Activated CD8-positive, alpha-beta memory T cell treated with anti-CD3 and anti-CD28 coated beads, Interleukin-2, amount 50 U/mL, for 1 hour (primary cell): ENCODE results near the gene TMTC1.
"Not testable (repeated sequence)": the region's sequence is repeated elsewhere in the genome, so short reads cannot be mapped to it uniquely, and the experiment has no call there.

ENCODE experiments used
- DNase-seq: peaks from one replicate; pipeline ENCODE4 v3.0.0-alpha.2; 2020; ENCODE audit errors: extremely low read depth

Gene TMTC1

DNA sequence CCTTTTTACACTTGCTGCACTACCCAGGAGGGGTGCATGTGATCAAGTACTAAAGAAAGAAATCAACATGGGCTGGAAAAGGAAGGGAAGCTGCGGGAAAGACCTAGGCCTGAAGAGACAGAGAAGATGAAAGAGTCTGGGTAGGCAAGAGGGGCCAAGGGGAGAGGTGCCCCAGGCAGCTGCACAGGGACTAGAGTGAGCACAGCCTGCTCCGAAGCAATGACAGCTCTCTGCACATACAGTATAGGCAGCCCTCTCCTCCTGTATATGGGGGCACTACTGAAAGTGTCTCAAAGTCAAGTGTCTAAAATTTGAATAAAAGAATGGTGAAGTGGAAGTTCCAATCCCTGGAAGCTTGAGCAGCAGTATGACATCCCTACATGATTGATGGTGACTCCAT, 112.0 kb downstream of the TMTC1 start:
- DNase-seq = no peak

DNA sequence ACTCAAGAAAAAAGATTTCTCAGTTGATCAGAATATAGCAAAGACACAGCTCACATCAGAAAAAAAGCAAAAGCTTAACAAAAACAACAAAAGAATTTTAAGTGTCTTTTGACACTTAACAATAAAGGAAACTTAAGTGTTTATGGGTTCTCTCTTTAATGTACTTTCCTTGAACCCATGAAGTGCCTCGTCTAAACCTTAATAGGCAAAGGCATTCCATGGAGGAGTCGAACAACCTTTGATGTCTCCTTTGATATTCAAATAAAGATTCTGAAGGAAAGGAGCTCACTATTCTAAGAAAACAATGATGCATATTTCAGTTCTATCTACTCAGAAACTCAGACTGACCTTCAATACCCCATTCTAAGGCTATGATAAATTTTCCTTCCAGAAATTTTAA, 116.7 kb downstream of the TMTC1 start:
- DNase-seq = no peak

DNA sequence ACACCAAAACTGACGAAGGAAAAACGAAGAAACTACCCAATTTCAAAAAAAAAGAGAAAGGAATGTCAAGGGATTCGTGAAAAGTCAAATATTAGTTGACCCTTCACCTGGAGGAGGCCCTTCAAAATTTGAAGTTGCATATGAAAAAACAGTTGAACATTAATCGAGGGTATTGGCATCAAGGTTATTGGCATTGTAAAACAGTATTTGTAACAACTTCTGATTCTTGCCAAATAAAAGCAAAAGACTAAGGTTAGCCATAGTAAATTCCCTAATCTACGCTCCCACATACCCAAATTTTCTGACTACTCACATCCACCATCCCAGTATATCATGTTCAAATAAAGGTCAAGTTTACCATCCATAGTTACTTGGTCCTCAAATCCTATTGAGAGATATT, 118.6 kb downstream of the TMTC1 start:
- DNase-seq = no peak

DNA sequence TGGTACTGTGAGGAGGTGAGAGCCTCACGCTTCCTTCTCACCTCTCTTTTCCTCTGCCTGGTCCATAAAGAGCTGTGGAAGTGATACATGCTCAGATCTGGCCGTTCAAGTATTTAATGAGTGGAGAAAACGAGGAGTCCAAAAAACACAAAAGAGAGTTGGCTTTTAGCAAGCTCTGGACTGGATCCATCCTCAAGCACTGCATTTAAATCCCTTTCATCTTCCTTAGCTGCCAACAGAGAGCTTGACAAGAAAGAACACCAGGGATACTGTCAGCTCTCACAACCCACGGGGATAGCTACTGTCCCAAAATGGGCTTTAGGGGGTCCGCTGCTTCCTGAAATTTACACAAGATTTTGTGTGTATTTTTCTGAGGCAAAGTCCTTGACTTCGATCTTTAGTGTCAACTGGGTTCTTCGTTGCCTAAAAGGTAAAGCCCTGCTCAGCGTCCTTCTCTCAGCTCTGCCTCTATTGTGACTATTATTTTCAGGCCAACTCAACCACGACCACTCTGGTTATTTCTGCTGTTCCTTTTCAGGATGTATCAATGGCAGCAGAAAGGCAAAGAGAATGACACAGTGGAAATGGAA, 120.9 kb downstream of the TMTC1 start:
- DNase-seq = no peak

DNA sequence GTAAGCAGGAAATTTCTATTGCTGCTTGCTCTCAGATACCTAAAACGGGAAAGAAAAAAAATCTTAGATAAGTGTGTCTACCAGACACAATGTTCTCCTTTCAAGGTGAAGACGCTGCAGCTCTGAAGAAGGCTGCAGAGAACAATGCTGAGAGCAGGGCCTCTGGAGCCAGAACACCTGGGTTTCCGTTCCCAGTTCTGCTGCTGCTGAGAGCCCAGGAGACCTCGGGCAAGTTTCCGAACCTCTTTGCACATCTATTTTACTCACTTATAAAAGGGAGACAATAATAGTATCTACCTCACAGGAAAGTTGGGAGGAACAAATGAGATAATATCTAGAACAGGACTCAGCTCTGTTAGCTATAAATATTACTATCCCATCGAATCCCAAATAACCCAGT, 122.9 kb downstream of the TMTC1 start:
- DNase-seq = no peak

DNA sequence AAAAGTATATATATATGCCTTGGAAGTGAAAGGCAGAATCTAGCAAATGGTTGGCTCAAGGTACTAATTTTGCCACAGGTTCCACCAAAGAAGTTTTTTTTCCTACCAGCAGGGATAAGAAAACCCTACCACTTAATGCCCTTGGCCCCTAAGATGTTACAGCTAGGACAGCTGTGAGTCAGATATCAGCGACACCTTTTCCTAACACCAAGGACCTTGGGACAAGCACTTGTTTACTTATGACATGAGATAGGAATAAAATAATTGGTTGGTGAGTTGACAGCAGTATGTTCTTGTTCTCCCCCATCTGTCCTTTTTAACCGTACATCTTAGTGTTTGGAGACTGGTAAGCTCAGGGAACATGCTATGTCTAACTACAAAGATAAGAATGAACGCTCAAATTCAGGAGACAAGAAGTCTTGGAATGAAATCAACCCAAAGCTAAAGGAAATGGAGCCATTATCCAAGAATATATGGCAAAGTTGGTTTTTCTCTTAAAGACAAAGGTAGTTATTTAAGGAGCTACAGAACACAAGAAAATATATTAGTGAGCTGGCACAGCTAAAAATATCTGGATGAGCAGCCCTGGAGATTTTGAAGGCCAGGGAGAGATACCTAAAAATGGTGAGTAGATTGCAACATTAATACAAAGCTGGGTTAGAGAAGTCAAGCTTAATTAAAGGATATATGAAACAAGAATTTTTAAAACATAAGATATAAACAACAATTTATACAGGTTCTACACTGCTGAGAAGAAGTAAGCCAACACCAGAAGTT, 126.8 kb downstream of the TMTC1 start:
- no peak for DNase-seq

DNA sequence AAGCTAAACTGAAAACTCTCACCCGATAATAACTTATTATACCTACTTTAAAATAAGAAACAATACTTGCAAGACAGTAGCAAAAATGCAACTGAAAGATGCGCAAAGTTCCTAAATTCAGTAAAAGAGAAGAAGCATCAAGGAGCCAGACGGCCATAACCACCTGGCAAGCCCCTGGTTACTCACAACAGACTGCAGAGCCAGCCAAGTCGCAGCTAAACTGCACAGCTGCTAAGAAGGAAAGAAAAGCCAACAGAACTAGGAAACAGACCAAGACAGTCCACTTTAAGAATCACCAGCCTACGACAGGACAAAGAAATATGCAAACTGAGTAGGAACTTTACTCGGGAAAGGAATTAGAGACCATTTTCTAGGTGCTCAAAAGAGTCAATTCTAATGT, 127.9 kb downstream of the TMTC1 start:
- no peak for DNase-seq

DNA sequence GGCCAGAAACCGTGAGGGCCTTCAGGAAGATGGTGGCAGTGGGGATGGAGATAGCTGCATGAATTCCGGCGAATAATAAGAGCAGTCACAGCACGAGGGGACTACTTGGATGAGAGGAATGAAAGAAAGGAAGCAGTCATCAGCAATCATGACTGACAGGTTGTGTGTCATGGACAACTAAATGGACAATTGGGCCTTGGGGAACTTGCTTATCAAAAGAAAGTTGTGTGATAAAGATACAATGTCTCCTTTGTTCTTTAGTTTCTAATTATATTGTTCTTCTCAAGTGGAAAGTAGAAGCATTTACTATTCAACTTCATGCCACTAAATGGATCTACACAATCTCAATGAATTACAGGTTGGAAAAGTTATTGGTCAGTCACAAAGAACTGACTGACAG, 130.5 kb downstream of the TMTC1 start:
- DNase-seq = no peak

DNA sequence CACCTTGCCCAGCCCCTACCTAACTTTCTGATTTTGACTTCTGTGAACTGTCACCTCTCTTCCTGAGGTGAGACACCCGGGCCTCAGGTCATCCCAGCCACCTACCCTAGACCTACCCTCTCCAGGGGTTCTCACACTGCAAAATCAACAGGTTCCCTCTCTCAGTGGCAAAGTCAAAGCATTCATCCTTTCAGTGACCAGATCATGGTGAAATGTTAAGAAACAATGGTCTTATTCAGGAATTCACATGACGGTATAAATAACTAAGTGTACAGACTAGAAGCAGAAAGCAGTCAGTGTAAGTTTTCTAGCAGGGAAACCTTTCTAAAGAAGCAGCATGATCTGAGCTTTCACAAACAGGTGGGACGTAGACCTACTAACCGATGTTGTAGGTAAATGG, 133.4 kb downstream of the TMTC1 start:
- DNase-seq = no peak

DNA sequence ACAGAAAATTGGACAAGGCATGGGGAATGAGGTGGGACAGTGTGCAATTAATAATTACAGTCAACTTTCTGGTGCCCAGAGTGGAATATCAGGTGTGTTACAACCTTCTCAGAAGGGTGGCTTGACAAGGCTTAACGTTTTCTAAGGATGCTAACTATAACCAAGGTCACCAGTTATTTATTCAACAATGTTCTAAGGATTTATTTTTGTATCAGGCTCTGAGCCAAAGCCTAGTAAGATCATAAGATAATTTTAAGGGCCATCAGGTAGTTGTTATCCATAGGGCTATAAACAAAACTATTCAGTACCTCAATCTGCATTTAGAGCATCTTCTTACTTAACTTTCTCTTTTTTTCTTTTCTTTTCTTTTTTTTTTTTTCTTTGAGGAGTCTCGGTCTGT, 134.0 kb downstream of the TMTC1 start:
- no peak for DNase-seq

DNA sequence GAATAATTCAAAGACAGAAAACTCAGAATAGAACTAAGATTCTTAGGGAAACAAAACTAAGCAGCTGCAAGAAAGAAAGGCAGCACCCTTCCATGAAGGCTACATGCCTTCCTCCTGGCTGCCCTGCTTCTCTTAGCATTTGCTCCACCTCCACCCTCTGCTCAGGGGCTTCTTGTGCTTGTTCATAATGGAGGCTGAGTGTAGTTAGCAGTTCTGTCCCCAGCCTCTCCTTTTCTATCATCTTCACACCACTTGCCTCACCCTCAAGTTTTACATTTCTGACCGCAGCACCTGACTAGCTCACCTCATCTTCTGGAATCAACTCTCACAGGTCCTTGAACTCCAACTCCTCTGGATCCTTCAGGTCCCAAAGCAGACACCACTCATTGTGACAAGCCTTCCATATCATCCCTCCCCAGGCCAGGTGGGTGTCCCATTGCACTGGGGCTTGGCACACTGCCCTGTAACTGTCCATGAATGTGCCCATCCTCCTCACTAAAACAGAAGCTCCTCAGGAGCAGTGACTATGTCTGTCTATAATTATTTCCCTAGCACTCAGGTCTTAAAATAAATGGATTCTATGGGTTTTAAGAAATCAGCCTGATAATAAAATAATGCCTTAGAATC, 139.1 kb downstream of the TMTC1 start:
- DNase-seq = no peak

DNA sequence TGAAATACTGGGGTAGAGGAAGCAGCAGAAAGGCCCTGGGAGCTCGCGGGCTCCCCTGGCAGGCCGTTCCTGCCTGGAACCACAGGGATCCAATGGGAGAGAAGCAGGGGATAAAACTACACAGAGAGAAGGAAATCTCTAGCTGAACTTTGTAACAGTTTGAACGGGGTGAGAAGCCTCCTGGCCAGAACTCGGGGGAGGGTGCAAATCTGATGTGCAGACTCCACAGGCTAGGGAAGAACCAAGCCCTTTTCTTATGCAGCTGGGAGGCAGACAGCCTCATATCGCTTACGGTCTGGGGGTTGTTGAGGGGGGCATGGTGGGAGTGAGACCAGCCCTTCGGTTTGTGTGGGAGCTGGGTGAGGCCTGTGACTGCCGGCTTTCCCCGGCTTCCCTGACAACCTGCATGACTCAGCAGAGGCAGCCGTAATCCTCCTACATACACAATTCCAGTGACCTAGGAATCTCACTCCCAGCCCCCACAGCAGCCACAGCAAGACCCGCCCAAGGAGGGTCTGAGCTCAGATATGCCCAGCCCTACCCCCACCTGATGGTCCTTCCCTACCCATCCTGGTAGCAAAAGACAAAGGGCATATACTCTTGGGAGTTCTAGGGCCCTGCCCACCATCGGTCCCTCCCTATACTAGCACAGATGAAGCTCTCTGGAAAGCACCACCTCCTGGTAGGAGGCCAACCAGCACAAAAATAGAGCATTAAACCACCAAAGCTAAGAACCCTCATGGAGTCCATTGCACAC, 143.0 kb downstream of the TMTC1 start:
- DNase-seq = no peak

DNA sequence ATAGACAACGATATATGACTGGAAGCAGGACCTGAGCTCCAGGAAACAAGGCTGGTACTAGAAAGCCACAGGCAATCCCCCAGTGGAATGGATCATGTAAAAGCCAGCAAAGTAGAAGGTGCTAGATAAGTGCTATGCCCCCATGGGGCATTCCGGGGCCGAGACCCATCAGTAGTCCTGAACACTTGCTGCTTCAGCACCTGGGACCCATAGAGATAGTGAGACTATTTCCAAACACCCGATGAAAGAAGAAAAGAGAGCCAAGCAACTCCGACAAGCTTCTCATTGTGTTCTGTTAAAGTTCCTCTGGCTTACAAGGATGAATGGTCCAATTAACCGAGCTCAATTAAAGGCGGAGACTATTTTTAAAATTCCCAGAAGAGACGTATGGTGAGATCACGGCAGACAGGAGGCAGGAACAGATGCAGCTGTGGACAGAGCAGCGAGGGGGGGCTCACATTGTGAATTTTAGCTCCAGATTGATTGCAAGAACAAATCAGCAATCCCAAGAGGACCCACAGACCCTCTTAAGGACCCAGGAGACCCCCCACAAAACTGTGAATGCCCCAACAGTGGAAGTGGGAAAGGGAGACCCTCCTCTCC, 143.7 kb downstream of the TMTC1 start:
- no peak for DNase-seq

DNA sequence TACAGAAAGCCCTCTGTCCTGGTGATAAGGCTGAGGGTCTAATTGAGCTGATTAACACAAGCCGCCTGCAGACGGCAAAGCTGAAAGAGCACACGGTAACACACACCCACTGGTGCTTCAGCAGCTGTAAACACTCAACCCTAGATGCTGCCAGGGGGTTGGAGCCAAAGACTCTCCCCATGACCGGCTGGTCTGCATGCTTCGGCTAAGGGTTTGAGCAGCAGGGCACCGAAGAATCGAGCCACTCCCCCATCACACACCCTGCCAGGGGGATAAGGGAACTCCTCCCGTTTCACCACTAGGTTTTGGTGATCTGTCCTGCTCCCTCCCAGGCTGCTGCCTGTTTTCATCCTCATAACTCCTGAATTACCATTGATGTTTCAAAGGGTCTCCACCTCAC, 145.2 kb downstream of the TMTC1 start:
- DNase-seq = no peak

DNA sequence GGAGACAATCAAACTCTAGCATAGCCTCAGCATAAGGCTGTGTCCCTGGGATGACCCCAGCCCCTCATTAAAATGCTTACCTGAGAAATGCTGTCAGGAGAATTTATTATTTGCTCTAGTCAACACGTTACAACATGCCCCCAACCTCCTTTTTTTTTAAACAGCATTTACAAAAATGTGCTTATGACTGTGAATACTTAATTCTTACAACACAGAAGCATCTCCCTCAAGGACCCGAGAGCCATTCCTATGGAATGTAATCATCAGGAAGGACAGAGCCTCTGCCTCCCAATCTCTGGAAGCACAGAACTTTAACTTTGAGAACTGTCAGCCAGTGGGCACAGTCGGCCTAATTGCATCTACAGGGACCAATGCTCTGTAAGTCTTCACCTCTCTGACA, 149.7 kb downstream of the TMTC1 start:
- DNase-seq = no peak

DNA sequence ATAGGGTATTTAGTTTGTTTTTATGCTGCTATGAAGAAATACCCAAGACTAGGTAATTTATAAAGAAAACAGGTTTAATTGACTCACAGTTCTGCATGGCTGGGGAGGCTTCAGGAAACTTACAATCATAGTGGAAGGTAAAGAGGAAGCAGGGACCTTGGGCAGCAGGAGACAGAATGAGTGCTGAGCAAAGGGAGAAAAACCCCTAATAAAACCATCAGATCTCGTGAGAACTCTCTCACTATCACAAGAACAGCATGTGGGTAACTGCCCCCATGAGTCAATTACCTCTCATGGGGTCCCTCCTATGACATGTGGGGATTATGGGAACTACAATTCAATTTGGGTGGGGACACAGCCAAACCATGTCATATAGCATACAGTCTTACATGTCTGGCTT, 153.6 kb downstream of the TMTC1 start:
- not testable (repeated sequence) for DNase-seq

DNA sequence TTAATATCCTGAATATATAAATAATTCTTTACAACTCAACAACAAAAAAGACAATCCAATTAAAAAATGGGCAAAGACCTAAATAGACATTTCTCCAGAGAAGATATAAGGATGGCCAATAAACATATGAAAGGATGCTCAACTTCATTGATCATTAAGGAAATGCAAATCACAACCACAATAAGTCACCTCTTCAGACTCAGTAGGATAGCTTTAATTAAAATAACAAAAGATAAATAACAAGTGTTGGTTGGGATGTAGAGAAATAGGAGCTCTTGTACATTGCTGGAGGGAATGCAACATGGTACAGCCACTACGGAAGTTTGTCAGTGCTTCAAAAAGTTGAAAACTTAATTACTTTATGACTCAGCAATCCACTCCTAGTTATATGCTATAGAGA, 156.5 kb downstream of the TMTC1 start:
- DNase-seq = no peak

DNA sequence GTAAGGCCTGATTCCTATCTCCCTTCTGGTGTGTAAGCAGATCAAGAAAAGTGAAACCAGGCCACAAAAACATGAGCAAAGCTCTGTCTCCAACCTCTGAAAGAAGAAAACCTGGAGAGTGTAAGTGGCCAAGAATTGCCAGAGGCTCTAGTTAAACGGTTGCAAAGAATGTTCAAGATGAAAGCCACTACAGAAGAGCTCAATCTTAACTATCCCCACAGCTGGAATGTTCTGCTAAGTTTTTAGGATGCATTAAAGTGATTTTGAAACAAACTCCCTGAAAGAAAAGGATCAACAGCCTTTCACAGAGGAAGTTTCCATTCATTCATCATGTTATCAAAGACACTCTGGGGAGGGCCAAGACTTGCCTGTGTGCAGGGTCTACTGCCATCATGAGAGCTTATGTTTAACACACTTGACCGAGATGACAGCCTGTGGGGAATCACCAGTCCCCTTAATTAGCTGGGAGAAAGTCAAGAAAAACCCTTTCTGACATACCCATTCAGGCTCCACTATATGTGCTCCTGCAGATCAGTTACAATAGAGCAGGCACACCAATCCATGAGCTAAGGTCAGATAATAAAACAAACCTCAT, 158.3 kb downstream of the TMTC1 start:
- no peak for DNase-seq

DNA sequence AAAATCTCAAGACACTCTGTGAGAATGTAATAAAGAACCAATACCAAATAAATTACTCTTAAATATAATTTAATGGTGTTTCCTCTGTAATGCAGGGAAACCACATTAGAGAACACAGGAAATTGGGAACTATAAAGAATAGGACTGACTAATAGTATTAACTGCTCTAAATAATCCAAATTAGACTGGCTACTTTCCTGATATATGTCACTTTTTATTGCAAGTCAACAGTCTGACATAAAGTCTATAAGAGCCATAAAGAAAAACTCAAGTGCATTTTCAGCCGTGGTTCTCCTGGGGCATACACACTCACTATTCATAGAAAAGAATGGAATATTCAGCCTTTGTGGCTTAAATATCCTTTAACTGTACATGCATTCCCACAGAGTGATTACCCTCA, 161.5 kb downstream of the TMTC1 start:
- no peak for DNase-seq

DNA sequence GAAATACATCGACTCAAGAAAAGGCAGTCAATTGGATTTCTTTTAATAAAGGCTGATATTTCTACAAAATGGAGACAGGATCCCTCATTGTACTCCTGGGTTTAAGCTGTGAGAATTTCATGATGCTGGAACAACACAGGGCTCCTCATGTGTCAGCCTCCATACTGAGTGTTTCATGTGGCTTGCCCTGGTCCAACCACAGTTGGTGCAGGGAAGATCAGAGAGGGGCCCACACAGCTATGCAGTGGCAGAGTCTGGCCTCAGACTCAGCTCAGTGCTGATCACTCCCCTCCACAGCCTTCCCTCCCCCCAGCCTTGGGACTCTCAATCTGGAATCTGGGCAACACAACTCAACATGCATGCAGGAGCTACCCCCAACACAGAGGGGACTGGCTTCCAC, 163.7 kb downstream of the TMTC1 start:
- no peak for DNase-seq

DNA sequence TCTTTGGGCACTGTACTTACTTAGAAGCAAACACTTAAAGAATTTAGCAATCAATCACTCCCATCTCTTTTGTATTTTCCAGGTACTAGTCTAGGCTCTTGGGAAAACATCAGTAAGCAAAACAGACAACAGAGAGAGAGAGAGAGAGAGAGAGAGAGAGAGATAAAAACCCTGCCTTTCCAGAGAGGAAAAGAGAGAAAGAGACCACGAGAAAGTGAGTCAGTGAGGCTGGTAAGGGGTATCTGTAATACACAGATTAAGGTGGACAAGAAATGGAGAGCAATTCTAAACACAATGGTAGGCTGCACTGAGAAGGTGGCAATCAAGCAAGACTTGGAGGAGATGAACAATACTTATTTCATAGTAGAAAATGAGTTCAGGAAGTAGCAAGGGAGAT, 166.3 kb downstream of the TMTC1 start:
- DNase-seq = no peak
